ENCODE measurements around the gene RUSC1. TPM values are rescaled to one million over a fixed set of nuclear protein-coding genes. Genes with fewer than 3 reads are reported as not detected.

RUSC1 gene
- total RNA-seq, 1 donor from 2014 or later, result 18.0 TPM

GRCh38 chr1:155277070-155277901 is 43.4 kb upstream of the RUSC1 start, which contains the start of gene HCN3:
HCN3 (plus strand) TSS chr1:155277463; CDS start chr1:155277591, 128 bp downstream.
- no peaks in the 10 kb centered on the region for H3K27me3 ChIP-seq (ENCODE audit: low read depth)
- peak; percentile 80 for TF ChIP-seq CTCF (IDR thresholded peaks at IDR 0.05; ENCODE audit: borderline replicate concordance)
- H3K27ac ChIP-seq (replicated peaks), result peak within 1 kb of the TSS; percentile 76
- H3K4me1 ChIP-seq, result peaks cover 40% of the 10 kb centered on the region
- no peaks in the 10 kb centered on the region for H3K36me3 ChIP-seq
- intact Hi-C loops (cut with micrococcal nuclease), result loop anchor here (5.0 kb wide), 1 partner anchor 45 kb away; the partner anchor contains the start of gene RUSC1
- DNase-seq, result peak; percentile 98
- peak within 1 kb of the TSS; percentile 83 for H3K4me3 ChIP-seq
- no peaks in the 10 kb centered on the region for H3K9me3 ChIP-seq (replicated peaks)

- DNase-seq, result peak; percentile 50
These were observed 42.6 kb upstream of the RUSC1 start for GRCh38 chr1:155277902-155278688.

GRCh38 chr1:155278689-155279160 is 42.0 kb upstream of the RUSC1 start:
- intact Hi-C loops (cut with micrococcal nuclease), result loop anchor here (5.0 kb wide), 1 partner anchor 44 kb away; the partner anchor contains the start of gene RUSC1
- Histone ChIP-seq H3K9me3 (replicated peaks) (no peaks in the 10 kb centered on the region), H3K4me3 (no peak overlapping the region), H3K27me3 (ENCODE audit: low read depth) (no peaks in the 10 kb centered on the region), H3K27ac (replicated peaks) (no peak overlapping the region), H3K36me3 (no peaks in the 10 kb centered on the region), H3K4me1 (peaks cover 29% of the 10 kb centered on the region)
- no peak for DNase-seq
- TF ChIP-seq CTCF (IDR thresholded peaks at IDR 0.05; ENCODE audit: borderline replicate concordance), result no peak

More at GRCh38 chr1:155277902-155278688, 42.6 kb upstream of the RUSC1 start:
- no peaks in the 10 kb centered on the region for H3K36me3 ChIP-seq
- H3K27me3 ChIP-seq (ENCODE audit: low read depth), result no peaks in the 10 kb centered on the region
- peak; percentile 23 for TF ChIP-seq CTCF (IDR thresholded peaks at IDR 0.05; ENCODE audit: borderline replicate concordance)
- H3K27ac ChIP-seq (replicated peaks), result peak overlapping the region; percentile 76
- H3K4me3 ChIP-seq, result peak overlapping the region; percentile 83
- H3K4me1 ChIP-seq, result peaks cover 32% of the 10 kb centered on the region
- intact Hi-C loops (cut with micrococcal nuclease), result loop anchor here (5.0 kb wide), 1 partner anchor 44 kb away; the partner anchor contains the start of gene RUSC1
- no peaks in the 10 kb centered on the region for H3K9me3 ChIP-seq (replicated peaks)

GRCh38 chr1:155279268-155279667 is 41.4 kb upstream of the RUSC1 start:
- no peak for DNase-seq
- no peaks in the 10 kb centered on the region for H3K9me3 ChIP-seq (replicated peaks)
- H3K4me1 ChIP-seq, result peaks cover 23% of the 10 kb centered on the region
- no peak for TF ChIP-seq CTCF (IDR thresholded peaks at IDR 0.05; ENCODE audit: borderline replicate concordance)
- H3K36me3 ChIP-seq, result no peaks in the 10 kb centered on the region
- H3K4me3 ChIP-seq, result no peak overlapping the region
- H3K27me3 ChIP-seq (ENCODE audit: low read depth), result no peaks in the 10 kb centered on the region
- intact Hi-C loops (cut with micrococcal nuclease), result loop anchor here (5.0 kb wide), 1 partner anchor 43 kb away; the partner anchor contains the start of gene RUSC1
- no peak overlapping the region for H3K27ac ChIP-seq (replicated peaks)

- no peak overlapping the region for H3K27ac ChIP-seq (replicated peaks)
- DNase-seq, result no peak
- no peaks in the 10 kb centered on the region for H3K36me3 ChIP-seq
- H3K27me3 ChIP-seq (ENCODE audit: low read depth), result no peaks in the 10 kb centered on the region
- no peak overlapping the region for H3K4me3 ChIP-seq
- TF ChIP-seq CTCF (IDR thresholded peaks at IDR 0.05; ENCODE audit: borderline replicate concordance), result no peak
- H3K9me3 ChIP-seq (replicated peaks), result no peaks in the 10 kb centered on the region
- H3K4me1 ChIP-seq, result peaks cover 10% of the 10 kb centered on the region
- intact Hi-C loops (cut with micrococcal nuclease), result no loop called here
These were observed 38.1 kb upstream of the RUSC1 start for GRCh38 chr1:155282488-155283091.

All from left ventricle myocardium inferior (tissue), 1 donor.